PC-3 (cell line): ENCODE measurements around the gene PAK4.

Experiments used
- CTCF ChIP-seq: fragments of 300-600 bp; sonication (generic); conservative IDR thresholded peaks from 2 replicates; pipeline ENCODE4 v1.5.1; 2017; ENCODE audit warnings: antibody characterized with exemption, low read depth, mild to moderate bottlenecking, low read length
- EZH2 ChIP-seq: fragments of 300-600 bp; sonication (generic); IDR thresholded peaks from one replicate; pipeline ENCODE4 v1.6.1; 2017; ENCODE audit warnings: antibody characterized with exemption, mild to moderate bottlenecking, low read length; ENCODE audit not compliant: unreplicated experiment

DNA sequence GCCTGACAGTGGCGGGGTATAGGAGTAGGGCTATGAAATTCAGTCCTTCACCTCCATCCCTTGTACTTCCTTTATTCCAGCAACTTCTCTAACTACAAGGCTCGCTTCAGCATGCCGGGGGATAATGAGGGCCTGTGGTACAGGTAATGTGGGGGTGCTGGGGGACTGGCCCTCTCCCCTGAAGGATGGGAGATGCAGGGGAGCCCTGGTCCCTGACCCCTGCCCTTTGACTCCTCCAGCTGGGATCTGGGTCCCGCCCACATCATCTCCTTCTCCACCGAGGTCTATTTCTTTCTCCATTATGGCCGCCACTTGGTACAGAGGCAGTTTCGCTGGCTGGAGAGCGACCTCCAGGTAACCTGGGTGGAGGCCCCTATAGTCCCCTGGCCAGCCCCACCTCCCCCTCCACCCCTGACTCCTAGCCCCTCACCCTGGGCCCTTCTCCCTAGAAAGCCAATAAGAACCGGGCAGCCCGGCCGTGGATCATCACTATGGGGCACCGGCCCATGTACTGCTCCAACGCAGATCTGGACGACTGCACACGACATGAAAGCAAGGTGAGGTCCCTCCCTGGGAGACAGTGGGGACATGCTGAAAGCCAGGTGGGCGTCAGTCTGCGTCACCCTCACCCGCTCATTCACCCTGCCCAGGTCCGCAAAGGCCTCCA, 25.0 kb upstream of the PAK4 start:
- TF ChIP-seq CTCF: no peak
- no peak for TF ChIP-seq EZH2
